ENCODE results near the gene DNAAF2.

GRCh38 chr14:49617852-49618519 is 17.1 kb downstream of the DNAAF2 start:
- TF ChIP-seq POLR2A (IDR thresholded peaks at IDR 0.05; ENCODE audit: low read depth, low read length) (no peak; the same call in 1 of the 2 replicates), POLR2AphosphoS5 (IDR thresholded peaks at IDR 0.05; ENCODE audit: low read depth, low read length) (peak; percentile 37), TAF1 (IDR thresholded peaks at IDR 0.05; ENCODE audit: borderline replicate concordance, low read depth, low read length) (no peak)
